GM19397 (cell line): ENCODE measurements around the gene PTCHD1.

ENCODE experiments used
- ATAC-seq: cut with Tn5 transposase; IDR thresholded peaks from one replicate; pipeline ENCODE4 v1.9.1; 2021; ENCODE audit warnings: mild to moderate bottlenecking, moderate library complexity; ENCODE audit not compliant: unreplicated experiment

Gene PTCHD1

DNA sequence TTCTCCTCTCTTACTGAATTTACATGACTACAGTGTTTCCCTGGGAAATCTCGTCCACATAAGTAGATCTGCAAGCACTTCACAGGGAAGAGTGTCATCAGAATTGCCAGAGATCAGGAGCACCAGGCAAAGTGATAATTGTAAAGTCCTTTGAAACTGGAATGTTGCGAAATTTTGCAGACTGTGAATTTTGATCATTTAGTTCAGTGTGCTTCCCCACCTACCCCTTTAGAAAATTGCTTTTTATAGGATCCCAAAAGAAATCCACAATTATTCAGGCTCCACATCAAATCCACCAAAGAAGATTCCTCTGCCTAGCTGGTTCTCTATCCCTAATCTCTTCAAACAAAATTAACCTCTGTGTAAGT, 10.2 kb downstream of the PTCHD1 start:
- ATAC-seq: no peak

DNA sequence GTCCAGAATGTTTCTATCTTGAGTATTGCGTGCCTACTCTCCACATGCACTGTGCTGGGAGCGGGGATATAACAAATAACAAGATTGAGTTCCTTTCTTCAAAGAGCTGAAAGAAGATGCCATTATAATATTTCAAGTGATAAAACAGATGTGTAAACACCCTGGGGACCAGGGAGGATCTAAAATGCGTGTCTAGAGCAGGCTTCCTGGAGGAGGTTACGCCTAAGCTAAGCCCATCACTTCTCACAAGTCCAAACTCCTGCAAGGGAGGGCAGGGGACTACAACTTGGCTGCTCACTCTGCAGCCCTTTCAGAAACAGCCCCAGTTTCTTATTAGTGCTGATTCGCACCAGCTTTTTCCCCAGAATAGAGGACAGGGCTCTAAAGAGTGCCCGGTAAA, 21.5 kb downstream of the PTCHD1 start:
- no peak for ATAC-seq

DNA sequence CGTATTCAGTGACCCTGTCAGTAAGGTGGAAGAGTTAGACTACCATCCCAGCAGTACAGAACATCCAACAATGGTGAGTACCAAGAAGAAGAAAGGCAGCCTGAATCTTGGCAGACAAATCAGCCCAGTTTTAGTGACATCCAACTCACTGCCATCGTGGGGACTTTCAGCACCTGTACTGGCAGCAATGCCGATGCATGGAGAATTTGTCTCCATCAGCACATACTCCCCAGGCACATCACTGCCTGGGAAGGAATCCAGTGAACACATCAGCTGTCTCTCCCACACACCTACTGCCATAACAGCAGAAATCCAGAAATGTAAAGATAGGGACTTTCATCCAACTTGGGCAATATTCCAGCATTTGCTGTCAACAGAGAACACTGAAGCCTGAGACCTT, 29.8 kb downstream of the PTCHD1 start:
- no peak for ATAC-seq

DNA sequence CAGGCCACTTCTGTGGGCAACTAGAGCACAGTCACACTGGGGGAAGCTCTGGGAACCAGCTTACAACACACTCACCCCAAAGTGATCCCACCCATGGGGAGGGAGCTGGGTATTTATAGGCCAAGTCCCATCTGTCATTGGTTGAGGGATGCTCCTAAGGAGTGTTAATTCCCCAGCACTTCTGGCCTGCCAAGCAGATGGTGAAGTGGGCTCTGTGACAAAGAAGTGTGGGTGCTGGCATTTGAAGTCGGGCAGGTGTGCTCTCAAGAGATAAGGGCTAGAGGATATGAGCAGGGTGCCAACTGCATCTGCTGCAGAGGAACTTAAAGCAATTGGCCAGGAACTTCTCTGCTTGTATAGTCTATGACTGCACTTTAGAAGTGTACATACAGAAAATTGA, 30.9 kb downstream of the PTCHD1 start:
- no peak for ATAC-seq

DNA sequence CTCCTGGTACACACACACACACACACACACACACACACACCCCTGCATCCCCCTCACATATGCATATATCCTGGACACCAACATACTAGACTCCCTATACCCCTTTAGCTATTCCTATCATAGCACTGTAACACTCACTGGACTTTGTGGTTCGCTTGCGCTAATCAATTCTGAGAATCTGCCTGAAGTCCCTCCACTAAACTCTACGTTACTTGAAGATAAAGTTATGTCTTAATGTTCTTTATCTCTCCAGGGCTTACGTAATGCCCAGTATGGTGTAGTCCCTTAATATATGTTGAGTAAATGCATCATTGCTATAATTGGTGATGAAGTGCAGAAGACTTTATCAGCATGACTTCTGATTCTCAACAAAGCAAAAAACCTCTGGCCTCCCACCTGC, 32.3 kb downstream of the PTCHD1 start:
- ATAC-seq: no peak

DNA sequence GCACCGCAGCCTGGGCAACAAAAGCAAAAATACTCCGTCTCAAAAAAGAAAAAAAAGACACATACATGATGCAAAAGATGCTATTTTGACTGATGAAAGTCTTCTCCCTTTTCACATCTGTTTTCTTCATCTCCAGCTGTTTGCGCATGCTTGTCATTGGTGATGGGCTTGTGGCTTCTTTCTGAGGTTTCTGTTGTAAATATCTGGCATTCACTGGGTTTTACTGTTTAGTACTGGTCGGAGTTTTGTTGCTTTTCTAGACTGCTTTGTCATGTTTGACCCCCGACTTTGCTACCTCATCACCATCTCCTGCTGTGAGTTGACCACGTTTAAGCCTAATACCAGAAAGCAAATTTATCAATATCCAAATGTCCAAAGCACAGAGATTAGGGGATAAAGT, 34.4 kb downstream of the PTCHD1 start:
- no peak for ATAC-seq

DNA sequence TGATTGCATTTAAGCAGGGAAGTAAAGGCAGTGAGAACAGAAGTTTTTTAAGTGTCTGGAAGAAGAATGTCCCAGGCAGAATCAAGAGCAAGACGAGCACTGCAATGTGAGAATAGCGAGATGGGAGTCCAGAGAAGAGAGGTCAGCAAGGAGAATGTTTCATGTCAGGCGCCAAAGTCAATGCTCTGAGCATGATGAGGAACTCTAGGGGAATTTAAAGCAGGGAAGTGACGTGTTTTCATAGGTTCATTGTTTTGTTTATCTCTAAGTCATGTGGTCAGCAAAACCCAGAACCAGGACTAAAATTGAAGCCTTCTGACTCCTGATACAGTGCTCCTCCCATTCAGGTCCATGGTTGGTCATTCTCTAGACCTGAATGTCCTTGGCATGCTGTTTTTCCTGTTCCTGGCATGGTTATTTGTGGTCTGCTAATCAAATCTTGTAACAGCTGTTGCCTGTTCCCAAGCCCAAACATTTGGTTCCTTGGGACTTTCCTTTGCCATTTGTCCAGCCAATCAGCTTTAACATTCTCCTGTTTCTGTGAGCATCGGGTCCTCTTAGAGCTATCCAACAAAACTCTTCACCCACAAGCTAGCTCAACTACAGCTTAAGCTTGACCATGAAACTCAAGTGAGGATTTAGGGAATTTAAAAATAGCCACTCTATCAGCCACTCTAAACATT, 37.7 kb downstream of the PTCHD1 start:
- ATAC-seq: no peak

DNA sequence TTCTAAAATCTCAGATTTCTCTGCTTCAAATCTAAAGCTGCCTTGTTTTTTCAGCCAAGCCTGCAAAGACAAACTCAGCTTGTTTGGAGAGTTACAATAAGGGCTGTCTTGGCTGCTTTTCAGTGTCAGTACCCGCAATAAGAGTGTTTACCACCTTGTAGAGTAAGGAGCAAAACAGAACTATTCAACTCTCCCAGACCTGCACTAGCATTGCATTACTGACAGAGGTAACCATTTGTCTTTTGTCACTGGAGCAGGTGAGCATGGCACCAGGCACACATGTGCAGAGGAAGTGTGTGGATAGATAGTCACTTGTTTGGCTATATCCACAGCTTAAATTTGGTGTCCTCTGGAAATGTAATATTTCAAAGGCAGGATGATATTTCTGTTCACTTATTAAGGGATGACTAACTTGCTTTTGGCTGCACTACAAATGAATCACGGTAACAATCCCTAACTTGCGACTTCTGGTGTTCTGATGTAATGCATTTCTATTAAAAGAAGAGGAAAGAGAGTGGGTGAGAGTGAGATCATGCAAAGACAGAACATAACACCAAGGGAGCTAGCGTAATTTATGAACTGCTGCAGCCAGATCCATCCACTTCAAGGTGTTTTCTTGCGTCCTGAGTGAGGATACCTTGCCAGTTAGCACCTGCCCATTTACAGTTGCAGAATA, 38.6 kb downstream of the PTCHD1 start:
- no peak for ATAC-seq

DNA sequence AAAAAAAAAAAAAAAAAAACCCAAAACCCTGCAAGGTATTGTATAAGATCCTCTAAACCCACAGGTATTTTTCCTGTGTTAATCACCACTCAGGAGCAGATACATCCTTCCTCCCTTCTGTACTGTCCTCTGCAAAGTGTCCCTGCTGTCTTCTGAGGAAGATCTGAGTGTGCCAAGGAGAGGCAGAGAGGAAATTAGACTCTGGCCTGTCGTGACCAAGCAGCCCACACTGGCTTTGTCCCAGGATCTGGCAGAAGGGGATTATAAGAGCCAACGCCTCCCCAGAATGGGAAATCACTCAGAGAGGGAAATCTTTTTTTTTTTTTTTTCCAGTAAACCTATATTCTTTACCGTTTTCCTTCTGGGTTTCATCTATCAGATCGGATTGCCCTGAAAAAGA, 39.6 kb downstream of the PTCHD1 start:
- ATAC-seq: no peak

DNA sequence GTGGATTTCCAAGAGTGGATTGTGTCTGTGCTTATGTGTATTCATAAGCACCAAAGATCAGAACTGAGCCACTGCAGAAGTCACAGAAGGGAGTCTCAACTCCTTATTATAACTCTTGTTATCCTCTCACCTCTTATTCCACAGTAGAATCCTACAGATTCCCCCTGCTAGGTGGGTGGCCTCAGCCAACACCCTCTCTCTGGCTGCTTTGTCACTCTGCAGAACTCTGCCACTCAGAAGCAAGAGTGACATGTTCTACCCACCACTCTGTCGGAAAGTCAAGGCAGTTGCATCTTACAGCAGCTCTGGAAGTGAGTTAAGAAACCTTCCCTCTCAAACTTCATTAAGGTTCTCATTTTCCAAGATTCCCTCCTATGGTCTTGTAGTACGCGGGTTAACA, 41.9 kb downstream of the PTCHD1 start:
- no peak for ATAC-seq

DNA sequence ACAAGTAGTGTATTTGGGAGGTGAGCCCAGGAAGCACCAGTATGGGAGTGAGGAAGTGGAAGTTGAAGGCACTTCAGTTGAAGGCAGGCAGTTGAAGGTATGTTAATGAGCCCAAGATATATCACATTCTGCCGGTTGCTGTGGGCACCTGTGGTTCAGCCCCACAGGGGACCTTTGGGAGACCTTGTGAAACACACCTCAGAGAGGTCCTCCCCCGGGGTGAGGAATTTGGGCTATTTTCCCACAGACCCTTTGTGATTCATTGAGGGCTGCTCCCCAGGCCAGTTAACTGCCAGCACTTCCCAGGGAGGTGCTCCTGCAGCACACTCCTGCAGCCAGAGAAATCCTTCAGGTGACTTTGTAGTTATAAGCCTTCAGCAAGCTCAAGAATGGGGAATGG, 45.9 kb downstream of the PTCHD1 start:
- no peak for ATAC-seq

DNA sequence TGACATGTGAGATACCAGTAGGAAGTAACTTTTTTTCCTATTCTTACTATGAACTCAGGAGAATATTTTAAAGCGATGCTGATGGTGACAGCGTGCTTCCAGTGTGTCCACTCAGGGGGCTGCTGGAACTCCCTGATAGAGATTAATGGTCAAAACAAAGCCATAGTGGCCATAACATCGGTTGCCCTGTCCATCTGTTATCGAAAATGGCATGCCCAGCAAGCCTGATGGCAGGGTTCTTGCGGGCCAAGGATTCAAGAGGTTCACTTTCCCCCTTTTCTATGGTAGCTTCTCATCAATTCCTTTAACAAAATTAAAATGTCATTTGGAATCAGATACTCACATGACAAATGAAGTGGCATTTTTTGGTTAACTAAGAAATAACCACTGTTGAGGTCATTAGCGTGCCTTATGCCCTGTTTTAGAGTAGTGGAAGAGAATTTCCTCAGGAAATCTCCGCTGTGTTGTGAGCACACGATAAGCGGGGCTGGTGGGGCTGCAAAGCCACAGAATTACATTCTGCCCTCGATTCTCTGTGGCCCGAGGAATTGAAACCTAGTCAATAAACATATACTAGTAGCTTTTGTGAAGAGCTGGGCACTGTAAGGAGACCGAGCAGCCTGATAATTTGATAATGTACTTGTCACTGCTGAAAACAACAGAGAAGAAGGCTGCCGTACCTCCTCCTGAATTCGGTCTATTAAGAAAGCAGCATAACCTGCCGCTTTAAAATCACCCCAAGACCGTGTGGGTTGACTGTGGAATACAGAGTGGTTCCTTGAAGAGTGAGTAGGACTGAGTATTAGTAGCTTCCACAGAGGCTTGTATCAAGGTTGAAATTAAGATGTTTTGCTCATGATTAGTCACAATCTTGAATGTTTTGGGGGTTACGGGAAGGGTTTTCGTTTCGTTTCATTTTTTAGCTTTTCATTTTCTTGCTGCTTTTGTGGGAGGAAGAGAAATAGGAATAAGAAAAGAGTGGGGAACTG, 46.7 kb downstream of the PTCHD1 start:
- ATAC-seq: no peak

DNA sequence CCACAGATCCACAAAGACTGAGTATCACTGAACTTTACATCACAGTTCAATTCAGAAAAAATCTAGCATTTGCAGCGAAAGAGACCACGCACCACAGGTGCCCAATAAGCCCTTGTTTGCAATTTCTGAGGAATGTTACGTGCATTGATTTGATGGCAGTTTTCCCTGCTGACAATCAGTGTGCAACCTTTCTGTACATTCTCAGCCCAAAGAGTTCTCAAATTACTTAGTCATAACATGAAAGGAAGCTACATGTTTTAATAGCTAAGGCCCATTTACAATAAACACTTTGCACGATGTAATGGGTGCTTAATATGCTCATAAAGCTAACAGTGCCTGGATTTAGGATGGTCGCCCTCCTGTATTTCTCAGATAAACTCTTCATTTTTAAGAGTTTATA, 47.9 kb downstream of the PTCHD1 start:
- no peak for ATAC-seq

DNA sequence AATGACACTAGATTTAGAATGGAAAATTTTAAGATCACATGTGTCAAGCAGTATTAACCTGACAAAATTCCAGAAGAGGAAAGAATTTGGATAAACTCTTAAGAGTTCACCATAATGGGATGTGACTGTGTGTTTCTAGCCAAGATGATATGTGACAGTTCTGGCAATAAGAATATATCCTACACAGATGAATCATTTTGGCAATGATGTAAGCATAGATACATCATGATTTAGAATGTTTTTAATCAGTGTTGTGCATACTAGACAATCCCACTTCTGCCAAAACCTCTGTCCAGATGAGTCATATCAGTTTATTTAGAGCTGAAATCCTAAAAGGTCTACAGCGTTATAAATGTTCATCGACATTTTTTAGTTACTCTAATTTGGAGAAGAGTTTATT, 48.8 kb downstream of the PTCHD1 start:
- ATAC-seq: no peak

DNA sequence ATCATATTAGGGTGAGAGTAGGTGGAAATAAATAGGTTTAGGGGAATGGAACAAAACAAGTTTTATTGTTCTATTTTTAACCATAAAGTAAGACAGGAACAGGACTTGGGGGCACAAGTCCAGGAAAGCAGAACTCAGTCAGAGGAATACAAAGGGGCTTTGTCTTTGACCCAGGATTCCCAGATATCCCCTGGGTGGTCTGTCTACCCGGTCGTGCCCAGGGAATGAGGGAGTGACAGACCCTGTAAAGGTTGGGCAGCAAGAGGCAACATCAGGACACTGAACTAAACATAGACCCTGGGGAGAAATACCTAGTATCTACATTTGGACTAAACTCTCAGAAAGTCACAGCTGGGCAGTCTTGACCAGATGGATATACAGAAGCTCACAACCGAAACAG, 50.6 kb downstream of the PTCHD1 start:
- ATAC-seq: no peak

DNA sequence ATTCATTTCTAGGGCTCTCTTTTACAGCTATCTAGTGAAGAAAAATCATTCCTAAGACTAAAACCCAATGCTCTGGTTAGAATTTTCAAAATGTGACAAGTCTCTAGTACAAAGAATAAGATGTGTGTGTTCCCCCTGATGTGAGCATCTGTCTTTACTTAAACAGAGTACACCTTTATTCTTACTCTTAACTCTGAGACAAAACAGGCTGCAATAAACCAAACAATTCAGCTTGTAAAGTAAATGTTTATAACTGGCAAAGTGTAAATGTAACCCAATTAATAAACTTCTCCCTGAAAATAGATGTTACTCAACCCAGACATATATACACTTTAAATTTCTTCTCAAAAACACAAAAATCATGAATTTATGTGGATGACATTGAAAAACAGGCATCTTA, 51.6 kb downstream of the PTCHD1 start:
- no peak for ATAC-seq

DNA sequence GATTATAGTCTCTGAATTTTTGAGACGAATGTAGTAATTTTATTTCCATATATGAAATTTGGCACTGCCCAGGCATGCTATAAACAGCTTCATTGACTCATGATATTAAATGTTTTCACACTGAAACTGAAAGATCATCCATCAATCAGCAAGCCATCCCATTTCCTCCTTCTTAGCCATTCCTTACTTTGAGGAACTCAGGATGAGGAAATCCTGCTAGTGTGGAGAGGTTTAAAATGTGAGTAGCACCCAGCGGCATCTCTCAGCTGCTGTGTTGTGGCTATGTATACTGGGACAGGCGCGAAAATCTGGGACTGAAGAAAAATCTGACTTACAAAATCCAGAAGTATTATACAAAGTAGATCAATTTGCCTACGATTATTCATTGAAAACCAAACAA, 52.1 kb downstream of the PTCHD1 start:
- no peak for ATAC-seq

DNA sequence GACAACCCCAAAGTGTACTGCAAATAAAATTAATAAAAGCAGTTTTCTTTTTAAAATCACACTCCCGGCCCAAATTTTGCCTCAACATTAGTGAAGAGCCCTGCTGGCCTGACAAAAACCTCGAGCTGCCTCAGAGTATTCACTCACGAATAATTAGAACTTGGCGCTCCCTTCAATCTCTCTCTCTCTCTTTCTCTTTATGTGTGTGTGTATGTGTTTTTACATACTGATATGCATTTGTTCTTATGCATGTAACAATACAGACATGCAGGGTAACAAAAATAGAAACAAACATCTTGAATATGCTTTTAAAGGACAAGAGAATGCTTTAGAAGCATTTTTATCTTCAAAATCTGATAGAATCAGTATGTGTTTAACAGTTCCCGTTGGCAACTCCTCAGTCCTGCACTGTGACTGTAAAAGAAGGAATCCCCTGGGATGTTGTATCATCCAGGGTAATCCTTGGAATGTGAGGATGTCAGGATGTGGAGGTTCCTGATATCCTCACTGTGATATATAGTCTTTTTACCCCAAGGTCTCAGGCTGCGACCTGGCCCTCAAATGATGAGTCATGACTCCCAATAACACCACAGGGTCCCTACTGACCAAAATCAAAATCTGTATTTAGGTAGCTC, 53.0 kb downstream of the PTCHD1 start:
- no peak for ATAC-seq

DNA sequence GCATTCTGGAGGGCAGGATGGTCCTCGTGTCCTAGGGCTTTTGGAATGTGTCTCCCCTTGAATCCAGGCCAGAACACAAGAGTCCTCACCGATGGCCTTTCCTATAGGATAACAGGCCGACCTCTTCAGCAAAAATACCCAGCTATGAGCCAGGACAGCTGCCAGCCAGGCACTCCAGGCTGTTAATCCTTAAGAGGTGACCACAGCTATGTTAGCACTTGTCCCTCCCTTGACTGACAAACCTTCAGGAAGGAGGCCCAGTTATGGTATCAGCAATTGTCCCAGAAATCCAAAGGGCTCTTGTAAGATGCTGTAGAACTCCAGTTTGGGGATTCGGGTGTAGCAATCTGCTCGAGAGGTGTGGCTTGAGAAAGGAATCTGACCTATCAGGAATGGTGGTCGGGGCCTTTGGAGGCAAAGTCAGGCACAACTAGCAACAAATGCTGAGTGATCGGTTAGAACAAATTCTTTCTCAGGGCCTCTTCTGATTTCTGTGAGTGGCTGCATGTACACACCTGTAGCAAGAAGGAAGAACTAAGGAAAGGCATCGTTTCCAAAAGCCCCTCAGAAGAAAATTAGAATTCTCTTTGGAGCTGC, 54.6 kb downstream of the PTCHD1 start:
- no peak for ATAC-seq

DNA sequence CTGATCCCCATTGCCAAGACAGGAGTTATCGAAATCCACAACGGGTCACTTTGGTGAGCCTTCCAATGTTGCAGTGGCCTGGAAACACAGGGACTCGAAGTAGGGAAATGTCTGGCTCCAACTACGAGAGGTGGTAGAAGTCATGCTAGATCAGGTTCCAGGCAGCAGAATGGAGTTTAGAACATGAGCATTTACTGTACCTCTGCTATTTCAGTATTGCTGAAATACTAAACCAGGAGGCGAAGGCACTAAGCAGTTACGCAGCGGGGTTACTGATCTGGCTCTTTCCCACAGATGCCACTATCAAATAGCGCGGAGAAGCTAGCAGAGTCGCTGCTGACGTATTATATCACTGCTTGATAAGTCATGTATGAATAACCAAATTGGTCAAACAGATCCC, 56.3 kb downstream of the PTCHD1 start:
- ATAC-seq: no peak

DNA sequence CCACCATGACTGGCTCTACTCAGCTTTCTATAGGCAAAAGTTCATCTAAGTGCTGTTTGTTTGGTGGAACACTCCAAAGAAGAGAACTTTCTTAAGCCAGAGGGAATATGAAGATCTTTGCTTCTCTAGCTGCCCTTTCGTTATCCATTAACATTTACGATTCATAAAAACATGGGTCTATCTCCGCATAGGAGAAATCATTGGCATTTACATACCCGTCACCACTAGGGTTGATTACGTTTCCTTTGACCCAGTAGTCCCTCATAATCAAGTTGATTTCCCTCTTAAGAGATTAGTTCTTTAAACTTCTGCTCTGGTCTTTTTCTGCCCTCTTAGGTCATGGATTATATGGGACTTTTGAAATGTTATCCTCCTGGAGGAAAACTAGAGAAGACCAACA, 57.5 kb downstream of the PTCHD1 start:
- no peak for ATAC-seq
